COLO668 (cell line): ENCODE measurements around the gene AUTS2.
"Not testable (repeated sequence)": the region's sequence is repeated elsewhere in the genome, so short reads cannot be mapped to it uniquely, and the experiment has no call there.

Experiments
- DNase-seq: peaks from one replicate; lab custom pipeline; 2025; ENCODE audit not compliant: unreplicated experiment; lab: John Stamatoyannopoulos, UW

The AUTS2 gene

DNA sequence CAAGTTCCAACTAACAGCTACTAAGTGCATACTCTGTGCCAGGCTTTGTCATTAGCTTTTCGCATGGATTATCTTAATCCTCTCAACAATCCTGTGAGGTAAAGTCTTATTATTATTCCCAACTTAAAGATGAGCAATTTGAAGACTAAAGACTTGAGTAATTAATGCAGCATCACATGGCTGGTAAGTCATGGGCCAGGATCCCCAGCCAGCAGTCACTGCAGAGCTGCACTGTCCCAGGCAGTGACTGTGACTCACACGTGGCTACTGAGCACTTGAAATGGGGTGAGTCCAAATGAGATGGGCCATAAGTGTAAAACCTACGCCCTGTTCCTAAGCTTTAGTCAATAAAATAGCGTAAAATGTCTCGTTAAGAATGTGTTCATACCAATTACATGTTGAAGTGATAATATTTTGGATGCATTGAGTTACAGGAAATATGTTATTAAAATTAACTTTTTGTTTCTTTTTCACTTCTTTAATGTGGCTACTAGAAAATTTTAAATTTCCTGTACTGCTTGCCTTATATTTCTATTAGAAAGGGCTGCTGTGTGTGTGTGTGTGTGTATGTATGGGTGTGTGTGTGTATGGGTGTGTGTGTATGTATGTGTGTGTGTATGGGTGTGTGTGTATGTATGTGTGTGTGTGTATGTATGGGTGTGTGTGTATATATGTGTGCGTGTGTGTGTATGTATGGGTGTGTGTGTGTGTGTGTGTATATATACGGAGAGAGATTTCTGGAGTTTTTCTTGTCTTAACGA is 756.3 kb downstream of the AUTS2 start:
- no peak for DNase-seq

DNA sequence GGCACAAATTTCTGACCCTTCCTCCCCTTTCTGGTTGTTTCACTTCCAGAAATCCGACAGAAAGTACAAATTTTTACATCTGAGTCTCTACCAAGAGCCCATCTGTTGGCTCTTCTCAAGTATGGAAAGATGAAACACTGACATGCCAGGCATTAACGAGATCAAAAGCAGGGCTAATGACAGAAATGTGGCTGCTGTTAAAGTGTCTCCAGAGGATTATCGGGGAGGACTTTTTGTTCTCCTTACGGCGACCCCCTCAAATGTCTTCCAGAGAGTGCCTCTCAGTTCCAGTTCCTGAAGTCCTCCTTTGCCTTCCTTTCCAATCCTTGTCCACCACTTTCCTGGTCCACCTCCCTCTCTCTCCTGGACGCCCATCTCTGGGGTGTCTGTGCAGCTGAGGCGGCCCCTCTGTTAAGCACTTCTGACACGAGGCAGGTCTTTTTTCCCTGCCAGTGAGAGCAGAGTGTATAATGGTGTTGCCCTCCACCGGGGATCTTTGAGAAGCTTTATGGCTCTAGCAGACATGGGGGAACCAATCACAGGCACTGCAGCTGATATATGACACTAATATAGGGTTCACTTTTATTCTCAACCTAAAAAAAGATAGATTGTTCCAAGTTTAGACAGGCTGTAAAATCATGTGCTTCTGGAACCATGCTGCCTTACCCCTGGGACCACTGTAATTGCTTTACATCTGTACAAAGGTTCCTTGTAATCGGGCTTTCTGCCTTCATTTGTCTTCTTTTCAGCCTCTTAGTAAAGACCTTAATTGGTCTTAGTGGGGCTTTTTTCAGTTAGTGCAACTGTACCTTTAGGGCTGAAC is 757.1 kb downstream of the AUTS2 start:
- DNase-seq, result no peak

DNA sequence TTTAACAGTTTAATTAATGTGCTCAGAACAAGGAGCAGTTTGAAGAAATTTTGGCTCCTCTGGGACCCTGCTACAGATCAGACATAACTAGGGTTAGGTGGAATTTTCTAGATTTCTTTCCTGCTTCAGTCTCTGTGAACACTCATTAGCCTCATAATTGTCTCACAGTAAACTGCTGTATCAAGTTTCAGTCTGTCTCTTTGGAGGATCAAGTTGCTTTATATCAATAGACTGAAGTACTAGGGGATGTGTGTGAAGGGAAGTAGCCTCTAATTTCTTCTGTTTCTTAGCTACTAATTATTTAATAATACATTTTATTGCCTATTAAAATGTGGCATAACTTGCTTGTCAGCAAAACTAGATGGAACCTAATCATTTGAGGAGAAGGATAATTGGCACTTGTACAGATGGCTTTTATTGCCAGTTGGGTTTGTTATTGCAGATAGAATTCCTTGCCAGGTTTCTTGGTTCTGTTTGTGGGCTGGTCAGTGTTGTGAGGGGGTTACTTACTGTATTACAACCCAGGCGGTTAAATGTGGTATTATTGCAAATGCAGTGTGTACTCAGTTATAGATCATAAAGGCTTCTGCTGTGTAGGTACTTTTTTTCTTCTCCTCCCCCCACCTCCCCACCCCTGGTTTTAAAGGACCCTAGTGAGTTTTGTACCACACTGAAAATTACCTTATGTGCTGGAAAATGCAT is 758.0 kb downstream of the AUTS2 start:
- no peak for DNase-seq

DNA sequence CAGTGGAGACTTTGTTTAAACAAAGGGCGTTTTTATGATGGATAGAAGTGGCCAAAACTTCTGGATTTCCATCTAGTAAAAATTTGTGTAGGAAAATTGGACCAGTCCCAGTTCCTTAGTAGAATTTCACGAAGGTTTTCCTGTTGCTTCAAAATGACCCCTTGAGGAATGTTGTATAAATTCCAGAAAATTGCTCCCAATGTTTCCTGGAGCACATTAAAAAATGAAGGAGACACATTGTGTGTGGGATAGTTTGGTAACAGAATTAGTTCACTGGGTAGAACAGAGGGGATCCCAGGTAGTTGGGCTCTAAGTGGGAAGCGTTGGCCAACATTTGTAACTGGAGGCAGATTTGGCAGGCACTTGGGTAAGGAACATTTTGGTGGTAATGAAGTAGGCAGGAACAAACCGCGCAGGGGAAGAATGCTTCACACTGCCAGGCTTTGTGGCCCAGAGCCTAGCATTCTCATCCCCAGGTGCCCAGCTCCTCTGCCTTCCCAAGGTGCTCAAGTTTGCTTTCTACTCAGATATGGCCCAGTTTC is 758.6 kb downstream of the AUTS2 start:
- DNase-seq, result no peak

DNA sequence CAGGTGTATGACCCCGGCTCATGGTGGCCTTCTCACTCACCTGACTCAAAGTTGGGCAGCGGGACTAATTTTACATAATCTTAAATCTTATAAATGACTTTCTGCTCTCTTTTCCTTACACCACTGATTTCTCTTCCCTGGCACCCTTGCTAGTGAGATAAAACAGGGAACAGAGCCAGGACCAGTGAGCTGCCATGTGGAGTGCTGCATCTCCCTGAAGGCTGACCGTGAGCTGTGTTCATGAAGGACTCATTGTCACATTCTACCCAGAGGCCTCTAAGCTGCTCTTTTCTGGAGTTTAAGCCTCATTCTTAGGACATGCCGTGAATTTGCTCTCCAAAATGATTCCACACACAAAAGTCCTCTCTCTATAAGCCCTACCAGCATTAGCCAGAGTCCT is 762.3 kb downstream of the AUTS2 start:
- no peak for DNase-seq

DNA sequence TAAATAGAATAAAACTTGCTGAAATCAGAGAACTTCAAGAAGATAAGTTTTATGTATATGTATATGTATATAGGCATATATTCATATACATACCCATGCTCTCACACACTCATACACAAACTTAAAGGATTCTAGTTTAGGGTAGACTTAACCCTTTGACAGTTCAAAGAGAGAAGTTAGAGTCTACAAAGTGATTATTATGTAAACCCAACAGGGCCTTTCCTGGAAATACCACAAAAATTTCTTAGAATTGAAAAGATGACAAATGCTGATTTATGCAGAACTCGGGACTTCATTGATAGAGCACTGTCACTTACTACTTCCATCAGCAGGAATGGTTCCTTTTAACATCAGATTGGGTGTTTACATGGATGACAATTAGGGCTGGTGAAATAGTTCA is 763.5 kb downstream of the AUTS2 start:
- DNase-seq, result no peak

DNA sequence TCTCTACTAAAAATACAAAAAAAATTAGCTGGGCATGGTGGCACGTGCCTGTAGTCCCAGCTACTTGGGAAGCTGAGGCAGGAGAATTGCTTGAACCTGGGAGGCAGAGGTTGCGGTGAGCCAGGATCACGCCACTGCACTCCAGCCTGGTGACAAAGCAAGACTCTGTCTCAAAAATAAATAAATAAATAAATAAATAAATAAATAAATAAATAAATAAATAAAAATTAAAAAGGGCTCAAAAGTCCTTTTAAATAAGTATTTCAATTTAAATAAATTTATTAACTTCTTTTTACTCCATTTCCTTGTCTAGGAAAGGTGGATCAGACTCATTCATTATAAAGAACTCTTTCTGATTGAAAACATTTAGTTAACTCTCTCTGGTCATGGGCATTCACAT is 766.1 kb downstream of the AUTS2 start:
- not testable (repeated sequence) for DNase-seq

DNA sequence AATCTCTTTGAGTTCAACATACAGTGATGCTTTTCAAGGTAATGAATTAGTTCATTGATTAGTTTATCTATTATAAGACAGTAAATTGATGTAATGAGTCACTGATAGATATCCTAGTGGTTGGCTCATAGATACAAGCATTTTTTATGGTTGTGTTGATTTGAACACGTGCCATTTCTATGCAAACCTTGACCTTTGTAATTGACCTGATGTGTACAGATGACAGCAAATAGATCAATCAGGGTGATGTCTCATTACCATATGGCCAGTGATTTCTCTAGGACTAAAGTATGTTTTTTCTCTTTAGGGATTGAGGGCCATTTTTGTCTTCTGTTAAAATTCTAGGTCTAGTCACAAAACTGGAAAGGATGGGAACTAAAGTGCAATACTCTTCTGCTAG is 773.4 kb downstream of the AUTS2 start:
- DNase-seq, result no peak

DNA sequence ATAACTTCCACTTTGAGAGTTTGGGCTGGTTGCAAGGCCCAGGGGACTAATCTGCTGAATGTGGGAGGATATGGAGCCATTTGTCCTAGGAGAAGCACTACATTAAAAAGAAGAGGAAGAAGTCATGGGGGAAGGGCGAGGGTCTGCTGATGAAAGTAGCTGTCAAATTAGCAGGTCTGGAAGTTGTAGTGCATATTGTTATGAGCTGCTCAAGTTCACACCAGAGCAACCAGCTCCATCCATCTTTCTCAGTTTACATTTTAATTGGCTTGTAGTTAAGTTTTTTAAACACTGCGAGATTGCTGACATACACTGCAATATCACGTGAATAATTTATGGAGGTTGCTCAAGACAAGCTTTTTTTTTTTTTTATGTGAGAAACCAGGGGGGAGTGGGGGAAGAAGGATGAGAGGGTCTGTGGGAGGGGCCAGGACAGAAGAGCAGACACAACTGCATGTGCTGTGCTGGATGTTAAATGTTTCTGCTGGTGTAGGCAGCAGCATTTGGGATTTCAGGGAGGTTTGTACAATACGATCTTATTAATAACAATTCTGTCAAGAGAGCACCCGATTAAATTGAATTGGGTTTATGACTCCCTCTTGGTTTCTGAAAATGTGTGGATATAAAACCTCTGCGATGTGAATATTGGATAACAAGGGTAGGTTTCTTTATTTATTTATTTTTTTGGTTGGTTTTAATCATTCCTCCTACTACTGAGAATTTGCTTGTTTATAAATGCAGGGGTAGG is 774.7 kb downstream of the AUTS2 start:
- no peak for DNase-seq

DNA sequence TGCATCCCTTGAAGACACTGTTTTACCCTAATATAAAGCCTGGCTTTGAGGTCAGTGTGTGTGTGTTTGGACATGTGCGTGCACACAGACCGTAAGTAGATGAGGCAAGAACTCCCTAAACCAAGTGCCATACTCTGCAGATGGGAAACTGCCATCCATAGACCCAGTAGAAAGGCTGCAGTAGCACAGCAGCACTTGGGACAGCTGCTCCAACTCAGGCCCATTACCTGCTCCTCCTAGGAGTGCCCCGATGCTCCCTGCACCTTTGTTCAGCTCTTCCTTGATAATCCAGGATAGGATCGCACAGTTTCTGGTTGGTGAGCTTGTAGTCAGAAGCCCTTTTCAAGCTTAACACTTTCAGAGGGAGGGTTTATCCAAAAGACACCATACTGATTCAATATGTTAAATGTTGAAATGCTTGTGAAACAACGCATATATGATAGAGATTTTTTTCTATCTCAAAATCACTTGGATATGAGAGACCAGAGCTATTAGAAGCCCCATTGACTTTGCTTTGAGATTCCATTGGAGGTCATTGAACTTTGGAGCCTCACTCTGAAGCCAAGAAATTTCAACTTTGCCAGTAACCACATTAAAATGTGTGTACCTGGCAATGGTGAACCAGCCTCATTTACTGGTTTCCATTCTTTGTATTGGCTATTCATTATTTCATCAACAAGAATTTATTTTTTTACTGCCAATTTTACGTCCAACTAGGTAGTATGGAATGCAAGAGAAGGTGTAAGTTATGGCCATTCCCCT is 776.7 kb downstream of the AUTS2 start:
- no peak for DNase-seq

DNA sequence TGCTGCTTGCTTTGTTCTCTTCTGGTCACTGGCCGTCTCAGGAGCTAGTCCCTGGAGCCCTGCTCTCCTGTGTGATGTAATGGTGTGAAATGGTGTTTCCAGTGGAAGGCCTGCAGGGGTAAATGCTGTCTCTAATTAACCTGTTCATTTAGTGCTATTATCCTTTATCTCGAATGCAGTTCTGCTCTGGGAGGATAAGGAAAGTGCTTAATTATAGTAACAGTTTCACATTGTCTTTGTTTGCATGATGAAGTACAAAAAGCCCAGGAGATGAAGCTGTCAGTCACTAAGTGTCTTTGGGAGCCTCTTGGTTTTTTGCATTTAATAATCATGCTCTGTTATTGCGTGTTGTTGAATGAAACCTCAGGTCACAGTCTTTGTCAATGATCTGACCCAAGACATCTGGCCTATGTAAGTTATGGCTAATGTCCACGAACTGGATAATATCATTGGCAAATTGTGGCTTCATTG is 778.3 kb downstream of the AUTS2 start:
- no peak for DNase-seq

DNA sequence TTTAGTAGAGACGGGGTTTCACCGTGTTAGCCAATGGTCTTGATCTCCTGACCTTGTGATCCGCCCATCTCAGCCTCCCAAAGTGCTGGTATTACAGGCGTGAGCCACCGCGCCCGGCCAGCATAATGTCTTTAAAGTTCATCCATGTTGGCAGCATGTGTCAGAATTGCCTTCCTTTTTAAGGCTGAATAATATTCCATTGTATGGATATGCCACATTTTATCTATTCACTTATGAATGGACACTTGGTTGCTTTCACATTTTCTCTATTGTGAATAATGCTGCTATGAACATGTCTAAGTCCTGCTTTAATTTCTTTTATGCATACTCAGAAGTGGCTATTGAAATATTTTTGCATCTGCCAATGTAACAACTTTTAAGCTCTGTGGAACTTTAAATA is 779.7 kb downstream of the AUTS2 start:
- DNase-seq, result no peak

DNA sequence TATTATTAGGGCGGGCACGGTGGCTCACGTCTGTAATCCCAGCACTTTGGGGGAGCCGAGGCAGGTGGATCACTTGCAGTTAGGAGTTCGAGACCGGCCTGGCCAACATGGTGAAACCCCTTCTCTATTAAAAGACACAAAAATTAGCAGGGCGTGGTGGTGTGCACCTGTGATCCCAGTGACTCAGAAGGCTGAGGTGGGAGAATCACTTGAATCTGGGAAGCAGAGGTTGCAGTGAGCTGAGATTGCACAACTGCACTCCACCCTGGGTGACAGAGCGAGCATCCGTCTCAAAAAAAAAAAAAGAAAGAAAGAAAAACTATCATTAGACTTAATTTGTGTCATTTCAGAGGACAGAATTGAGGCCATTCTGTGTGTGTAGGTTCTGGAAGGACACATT is 780.9 kb downstream of the AUTS2 start:
- DNase-seq, result no peak

DNA sequence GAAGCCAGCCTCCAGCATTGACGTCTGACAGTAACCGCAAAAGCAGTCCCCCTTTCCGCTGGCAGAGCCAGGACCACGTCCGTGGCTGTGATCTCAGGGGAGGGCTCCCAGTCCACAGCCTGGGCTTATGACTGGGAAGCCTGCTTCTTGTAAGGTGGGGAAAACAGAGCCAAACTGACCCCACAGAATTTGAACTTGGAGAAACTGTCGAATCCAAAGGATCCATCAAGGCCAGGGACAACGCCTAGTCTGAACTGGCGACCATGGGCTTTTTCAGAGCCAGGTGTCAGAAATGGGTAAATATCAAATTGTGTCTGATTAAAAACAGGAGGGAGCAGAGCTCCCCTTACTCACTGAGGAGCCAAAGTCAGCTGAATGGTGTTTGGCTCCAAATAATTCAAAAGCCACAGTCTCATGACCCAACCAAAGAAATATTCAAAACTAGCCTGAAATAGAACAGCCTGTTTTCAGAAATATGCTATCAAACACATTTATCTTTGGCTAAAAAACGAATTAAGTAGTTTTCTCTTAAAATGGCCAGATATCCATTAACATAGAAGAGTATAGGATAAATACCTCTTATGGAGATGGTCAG is 782.2 kb downstream of the AUTS2 start:
- DNase-seq, result no peak

DNA sequence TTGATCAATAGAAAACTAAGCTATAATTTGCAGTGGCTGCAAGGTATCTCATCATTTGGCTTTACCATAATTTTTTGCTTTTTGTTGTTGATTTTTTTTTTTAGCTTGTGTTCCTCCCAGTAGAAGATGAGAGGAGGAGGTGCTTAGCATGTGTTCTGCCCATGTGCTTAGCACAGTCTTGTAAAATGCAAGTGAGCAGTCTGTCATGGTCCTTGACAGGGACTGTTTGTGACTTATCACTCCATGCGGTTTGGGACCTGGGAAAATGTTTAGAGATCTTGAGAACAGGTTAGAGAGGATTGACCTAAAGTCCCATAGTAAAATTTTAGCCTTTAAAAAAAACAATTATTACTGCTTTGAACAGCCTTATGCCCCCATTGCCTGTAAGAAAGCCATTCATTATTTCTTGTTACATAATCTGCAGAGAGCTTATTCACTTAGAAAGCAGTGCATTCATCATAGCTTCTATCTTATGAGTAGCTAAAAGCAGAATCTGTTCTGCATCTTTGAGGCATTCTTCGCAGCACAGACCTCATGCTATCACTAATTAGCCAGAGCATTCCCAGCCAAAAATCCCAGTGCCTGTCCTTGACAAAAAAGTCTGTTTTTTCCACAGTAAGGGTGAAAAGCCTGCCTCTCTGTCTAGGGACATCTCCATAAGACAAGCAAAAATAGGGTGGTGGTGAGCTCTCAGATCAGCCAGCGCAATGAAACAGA is 784.9 kb downstream of the AUTS2 start:
- DNase-seq, result no peak

DNA sequence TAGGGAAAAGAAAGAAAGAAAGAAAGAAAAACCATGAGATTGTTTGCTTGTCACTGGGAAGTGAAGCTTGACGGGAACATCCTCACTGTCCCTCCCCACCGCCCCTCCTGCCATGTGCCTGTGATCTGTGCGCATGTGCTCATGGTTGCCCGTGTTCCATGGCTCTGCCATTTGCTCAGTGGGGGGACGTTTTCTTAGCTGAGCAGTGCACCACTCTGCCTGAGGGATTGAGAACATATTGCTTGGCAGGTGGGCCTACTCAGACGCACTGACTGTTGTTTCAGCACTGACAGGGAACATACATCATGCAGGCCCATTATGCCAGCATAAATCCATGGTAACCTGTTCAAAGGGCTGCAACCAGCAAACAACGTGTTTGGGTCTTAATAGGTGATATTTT is 785.7 kb downstream of the AUTS2 start:
- DNase-seq, result no peak

DNA sequence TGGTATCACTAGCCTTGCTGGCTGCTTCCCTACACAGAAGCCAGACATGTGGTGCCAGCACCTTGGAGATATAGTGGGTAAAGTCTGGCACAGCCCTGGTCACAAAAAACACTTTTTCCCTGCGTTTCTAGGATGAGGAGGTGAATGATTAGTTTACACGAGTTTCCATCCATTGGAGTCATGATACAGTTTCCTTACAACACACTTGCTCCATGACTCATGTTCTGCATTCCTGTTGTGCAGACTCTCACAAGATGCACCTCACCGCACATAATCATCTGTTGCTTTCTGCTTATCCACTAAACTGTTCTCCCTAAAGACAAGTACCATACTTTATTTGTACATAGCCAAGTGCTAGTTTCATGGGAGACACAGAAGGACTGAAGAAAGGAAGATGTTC is 786.6 kb downstream of the AUTS2 start:
- no peak for DNase-seq

DNA sequence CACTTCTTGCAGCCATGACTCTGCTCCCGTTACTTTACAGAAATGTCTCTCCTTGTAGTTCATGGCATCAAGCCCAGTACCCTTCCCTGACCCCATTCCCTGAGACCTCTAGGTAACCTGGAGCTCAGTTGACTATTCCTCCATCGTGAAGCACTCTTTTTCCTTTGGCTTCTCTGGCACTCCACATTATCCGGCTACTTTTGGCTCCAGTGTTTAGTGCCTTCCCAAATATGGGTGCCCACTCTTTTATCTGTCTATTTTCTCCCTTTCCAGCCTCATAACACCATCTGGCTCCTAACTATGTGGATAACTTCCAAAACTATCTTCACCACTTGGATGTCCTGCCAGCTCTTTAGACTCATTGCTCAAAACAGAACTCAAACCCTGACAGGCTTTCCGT is 788.9 kb downstream of the AUTS2 start:
- DNase-seq, result no peak

DNA sequence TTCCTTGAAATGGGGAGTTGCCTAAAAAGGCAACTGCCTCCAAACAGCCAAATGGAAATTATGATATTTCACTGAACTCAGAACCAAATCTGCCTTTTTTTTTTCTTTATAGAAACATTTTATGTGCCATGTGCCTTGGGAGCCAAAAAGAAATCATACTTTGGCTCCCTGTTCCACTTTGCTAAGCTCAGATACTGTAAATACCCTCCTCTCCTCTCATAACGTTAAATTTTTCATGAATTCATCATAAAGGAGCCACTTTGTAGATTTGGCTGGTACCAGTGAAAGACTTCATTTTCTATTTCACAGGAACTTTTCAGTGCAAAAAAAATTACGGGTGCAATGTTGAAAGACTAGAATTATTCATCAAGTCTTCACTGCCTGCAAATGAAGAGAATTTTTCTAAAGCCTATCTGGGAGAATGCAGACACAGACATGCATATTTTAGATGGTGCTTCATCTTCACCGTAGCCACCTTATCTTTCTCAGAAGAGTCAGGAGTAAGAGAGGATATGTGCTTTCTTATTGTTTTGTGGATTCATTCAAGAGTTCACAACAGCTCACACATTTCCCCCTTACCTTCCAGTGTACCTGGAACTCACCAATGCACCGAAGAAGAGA is 791.4 kb downstream of the AUTS2 start:
- DNase-seq, result no peak
